Measurements from ENCODE around the gene FHAD1. TPM values are rescaled to one million over a fixed set of nuclear protein-coding genes. Genes with fewer than 3 reads are reported as not detected.
A peak's percentile ranks its signal among the peaks of the same experiment; 100 is the strongest.

Gene FHAD1
- 1 to 10 TPM; 2.4 to 3.6 (median 3.2) TPM for polyA plus RNA-seq (ENCODE audit: insufficient read length in 3 of 3)

DNA sequence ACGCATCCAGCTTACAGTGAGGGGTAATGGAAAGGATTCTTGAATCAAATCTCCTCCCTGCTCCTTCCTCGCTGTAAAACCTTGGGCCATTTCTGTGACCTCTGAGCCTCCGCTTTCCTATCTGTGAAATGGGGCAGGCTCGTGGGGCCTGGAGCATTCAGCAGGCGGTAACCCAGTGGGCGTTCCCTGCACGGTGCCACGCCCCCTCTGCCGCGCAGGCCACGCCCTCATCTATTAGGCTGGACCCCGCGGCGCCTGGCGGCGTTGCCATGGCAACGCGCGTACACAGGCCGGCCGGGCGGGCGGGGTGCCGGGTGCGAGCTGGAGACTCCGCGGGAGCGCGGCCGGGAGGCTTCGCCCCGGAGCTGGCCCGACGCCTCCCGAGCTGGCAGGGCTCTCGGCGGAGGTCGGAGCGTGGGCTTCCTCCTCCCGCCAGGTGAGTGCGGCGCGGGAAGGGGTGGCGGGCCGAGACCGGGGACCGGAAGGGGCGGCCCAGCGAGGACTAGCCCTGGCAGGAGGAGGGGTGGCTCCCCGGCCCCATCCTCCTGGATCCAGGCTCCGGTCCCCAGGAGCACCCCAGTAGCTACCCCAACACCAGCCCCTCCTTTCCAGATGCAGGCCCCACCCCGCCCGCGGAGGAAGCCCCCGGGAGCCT, at the start of gene FHAD1:
FHAD1 (plus strand) TSS at position 264 of the 655 bp plus-strand sequence. CDS start 4,562 bp downstream, outside the sequence.
- peak in 2 of 3 donors; percentile 60 to 71 for DNase-seq (ENCODE audit: low read depth in 3 of 3, low spot score in 2 of 3)

DNA sequence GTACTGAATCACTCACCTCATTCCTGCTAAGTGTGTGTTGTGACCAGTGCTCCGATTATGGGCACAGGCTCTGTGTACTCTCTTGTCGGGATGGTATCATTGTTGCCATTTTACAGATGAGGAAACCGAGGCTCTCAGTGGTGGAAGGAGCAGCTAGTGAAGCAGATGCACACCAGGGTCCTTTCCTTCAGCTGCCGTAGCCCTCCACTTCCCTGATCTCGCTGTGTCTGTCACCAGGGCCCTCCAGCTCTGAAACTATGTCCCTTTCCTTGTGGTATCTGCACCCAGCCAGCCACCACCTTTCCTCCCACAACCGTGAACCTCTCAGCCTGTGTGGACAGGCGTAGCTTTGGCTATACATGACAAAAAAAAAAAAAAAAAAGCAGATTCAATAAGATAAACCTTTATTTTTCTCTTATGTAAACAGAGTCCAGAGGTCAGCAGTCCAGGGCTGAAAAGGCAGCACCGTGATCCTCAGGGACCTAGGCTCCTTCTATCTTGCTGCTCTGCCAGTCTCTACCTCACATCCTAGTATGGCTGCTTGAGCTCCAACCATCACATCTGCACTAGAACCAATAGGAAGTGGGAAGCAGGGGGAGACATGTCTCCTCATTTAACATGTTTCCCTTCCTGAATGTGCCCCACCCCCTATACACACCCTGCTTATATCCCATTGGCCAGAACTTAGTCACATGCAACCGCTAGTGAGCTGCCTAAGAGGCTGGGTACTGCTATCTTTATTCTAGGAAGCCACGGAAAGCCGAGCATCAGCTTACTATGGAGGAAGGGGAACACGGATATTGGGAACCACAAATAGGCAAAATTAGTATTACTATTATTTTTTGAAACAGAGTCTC, 49.2 kb upstream of the FHAD1 start:
- no peak for DNase-seq (ENCODE audit: low read depth in 3 of 3, low spot score in 2 of 3)

DNA sequence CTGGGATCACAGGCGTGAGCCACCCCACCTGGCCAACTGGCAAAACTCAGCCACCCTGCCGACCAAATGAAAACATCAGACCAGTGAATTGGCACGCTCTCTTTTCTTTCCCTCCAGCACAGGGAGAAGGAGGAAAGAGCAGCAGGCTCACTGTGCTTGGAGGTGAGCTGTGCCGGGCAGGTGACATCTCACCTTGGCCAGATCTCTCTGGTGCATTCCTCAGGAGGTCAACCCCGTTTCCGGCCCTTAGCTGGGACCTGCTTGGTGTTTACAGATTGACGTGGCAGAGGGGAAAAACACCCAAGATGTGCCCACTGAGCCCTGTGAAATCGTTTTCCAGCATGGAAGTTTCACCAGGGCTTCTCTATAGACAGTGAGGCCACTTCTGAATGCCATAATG, 48.3 kb upstream of the FHAD1 start:
- no peak for DNase-seq (ENCODE audit: low read depth in 3 of 3, low spot score in 2 of 3)

DNA sequence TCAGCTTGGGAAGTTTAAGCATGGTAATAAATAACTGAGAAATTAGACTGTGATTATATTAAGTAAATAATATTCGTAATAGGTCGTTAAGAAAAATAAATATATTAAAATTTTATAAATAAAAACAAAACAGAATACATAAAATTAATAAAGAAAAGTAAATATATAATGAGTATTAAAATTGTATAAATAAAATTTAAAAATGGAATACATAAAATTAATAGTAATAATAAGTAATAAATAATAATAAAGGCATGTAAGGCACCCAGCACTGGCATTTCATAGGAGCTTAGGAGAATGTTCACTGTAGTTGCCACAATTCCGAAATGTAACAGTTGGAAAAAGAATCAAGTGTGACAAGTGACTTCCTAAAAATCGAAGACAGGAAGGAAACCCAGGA, 45.8 kb upstream of the FHAD1 start:
- DNase-seq (ENCODE audit: low read depth in 3 of 3, low spot score in 2 of 3): no peak

DNA sequence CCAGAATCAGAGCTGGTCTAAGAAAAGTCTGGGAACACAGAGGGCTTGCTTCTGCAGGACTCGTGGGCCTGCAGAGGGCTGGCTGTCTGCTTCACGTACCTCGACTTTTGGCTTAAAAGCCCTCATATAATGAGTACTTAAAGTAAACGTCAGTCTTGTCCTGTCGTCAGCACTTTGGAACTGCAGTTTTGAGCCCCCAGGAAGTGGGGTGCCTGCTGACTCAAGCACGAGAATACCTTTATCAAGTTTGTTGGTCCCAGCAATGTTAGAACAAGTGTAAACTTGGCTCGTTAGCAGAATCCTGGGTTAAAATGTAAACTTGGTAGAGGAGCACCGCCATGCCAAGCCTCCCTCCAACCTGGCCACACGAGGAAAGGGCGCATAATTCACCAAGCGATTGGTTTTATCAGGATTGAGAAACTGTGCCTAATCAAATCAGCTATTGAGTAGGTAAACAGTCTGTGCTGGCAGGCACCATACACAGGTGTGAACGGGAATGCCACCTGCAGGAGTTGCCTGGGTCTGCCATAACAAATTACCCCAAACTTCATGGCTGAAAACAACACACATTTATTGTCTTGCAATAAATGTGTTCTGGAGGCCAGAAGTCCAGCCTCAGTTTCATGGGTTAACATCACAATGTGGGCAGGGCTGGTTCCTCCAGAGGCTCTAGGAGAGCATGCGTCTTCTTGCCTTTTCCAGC, 45.0 kb upstream of the FHAD1 start:
- no peak for DNase-seq (ENCODE audit: low read depth in 3 of 3, low spot score in 2 of 3)

DNA sequence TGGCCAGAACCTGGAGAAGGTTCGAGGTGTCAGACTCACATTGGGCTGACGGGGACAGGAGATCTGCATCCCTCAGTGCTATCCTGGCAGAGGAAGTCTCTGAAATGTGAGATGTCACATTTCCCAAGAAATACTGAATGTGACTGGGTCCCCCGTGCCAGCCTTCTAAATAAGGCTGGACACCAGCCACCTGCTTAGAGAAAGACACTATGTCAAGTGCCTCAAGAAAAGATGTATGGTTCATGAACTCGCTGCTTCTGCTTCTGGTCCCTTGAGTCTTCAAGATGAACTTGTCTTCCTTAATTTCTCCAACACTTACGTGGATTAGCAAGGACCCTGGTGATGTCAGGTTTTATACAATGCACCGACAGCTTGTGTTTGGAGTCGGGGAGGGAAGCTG, 42.1 kb upstream of the FHAD1 start:
- DNase-seq (ENCODE audit: low read depth in 3 of 3, low spot score in 2 of 3): no peak

DNA sequence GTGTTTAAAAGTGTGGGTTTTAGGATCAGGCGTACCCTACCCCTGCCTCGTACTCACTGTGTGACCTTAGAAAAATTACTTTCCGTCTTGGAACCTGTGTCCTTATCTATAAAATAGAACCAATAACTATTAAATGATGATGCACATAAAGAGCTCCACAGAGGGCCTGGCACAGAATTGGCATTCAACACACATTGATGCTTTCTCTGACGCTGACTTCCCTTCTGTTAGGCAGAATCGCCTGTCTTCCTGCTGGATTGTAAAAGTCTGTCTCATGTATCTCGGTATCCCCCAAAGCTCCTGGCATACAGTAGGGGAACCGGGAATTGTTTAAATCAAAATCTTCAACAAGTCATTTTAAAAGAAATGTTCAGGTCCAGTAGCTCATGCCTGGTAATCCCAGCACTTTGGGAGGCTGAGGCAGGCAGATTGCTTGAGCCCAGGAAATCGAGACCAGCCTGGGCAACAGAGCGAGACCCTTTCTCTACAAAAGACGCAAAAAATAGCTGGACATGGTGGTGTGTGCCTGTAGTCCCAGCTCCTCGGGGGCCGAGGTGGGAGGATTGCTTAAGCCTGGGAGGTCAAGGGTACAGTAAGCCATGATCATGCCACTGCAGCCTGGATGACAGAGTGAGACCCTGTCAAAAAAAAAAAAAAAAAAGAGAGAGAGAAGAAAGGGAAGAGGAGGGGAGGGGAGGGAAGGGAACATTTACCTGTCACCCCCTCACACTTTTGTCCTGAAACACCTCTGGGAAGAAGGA, 41.3 kb upstream of the FHAD1 start:
- DNase-seq (ENCODE audit: low read depth in 3 of 3, low spot score in 2 of 3): no peak

DNA sequence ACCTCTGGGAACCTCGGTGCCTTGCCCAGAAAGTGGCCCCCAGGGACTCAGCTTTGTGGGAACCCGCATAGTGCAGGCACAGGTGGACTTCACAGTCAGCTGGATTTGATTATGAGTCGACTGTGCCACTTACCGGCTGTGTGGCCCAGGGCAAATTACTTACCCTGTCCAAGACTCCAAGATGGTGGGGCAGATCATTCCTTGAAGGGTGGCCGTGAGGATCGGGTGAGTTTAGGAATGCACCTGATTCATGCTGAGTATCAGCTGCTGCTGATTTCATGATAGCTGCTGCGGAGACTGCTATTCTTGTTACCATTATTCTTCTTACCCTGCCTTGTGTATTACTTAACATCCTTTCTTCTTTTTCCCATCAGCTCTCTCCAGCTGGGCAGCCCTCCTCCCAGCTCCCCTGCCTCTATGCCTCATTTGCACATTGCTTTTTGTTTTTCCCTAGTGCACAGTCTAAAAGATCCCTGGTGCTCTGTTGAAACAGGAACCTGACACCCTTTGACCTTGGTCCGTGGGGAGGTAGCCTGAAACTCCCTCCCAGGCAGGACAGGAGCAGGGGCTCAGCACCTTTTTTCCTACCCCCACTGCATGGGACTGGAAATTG, 40.5 kb upstream of the FHAD1 start:
- no peak for DNase-seq (ENCODE audit: low read depth in 3 of 3, low spot score in 2 of 3)

DNA sequence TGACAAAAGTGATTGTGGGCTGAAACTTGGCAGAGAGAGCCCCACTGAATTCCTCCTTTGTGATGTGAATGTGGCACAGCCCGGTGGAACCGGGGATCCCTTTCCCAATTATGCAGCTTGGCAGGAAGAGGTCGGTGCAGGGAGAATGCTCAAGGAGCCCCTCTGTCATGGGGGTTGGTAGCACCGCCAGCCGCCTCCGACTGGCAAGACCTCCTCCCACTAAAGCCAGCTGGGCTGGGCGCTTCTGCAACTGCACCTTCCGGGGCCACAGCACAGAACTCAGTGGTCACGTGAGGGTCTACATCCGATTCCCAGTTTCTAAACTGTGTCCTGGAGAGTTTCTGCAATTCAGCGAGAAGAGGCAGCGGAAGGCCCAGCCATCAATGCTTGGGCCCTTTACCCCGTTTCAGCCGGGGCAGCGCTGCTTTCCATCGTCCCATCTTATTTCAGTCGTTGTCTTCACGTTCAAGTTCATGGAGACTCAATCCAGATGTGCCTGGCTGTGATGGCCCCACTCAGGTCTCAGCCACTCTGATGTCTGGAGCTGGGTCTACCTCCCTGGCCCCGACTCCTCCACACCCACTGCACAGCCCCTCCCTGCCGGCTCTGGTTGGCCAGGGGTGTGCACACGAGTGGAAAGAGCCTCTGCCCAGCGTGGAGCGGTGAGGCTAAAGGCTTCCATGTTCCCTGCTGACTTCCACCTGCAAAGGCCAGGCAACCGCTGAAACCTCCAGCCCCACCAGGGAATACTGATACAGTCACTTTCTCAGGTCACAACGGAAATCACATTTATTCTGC, 39.8 kb upstream of the FHAD1 start:
- DNase-seq (ENCODE audit: low read depth in 3 of 3, low spot score in 2 of 3): no peak

DNA sequence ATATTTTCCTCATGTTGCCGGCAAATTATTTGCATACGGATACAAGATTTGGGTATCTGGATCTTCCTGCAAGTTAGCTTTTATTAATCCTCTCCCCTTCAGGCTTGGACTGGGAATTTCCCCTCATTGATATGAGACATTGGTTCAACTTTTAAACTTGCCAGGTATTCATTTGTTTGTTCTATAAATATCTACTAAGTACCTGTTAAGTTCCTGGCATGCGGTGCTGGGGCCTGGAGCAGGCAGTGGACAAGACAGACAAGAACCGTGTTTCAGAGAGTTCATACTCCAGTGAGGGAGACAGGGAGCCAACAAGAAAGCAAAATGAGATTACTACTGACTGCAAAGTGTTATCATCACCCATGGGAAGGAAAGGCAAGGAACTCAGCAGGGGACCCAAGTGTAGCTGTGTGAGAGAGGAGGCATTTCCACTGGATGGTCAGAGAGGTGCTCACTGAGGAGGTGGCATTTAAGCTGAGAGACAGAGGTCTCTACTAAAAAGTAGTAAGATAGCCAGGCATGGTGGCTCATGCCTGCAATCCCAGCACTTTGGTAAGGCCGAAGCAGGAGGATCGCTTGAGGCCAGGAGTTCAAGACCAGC, 39.1 kb upstream of the FHAD1 start:
- DNase-seq (ENCODE audit: low read depth in 3 of 3, low spot score in 2 of 3): no peak

DNA sequence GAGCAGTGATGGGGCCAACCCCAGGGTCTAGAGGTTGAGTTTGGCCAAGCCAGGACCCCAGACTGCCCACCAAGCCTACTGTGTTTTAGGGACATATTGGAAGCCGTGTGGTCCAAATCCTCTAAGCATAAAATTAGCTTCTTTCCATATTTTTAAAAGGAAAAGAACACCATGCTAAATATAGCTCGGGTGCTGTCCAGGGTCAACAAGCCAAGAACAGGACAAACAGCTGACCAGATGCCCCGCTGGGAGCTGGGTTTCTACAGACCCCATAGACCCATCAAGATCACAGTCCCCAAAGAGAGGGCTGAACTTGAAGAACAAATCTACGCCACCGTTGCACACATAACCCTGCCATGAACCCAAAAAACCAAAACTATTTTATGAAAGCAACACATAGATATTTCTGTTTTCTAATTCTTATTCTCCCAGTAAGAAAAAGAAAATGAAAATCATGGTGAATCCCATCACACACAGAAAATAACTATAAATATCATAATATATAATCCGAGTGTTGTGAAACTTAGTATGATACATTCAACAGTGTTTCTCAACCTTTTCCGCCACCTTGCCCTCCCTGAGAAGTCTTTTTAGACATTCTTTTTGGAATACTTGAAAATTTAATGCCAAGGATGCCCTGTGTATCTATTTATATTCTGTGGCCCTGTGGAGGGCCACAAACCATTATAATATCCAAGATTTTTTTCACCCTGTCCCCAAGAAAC, 36.2 kb upstream of the FHAD1 start:
- DNase-seq (ENCODE audit: low read depth in 3 of 3, low spot score in 2 of 3): no peak

DNA sequence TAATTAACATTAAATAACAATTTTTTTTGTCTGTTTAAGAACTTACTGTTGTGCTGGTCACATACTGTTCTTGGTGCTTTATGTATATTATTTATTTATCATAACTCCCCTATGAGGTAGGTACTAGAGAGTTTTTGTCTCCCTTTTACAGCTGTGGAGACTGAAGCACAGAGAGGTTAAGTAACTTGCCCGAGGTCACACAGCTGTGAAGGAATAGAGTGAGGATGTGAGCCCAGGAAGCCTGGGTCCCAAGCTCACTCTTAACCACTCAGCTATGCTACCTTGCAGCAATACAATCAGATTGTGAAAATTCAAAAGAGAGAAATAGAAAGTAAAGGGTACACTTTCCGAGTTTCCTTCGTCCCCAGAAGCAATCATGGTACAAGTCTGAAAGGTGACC, 35.6 kb upstream of the FHAD1 start:
- no peak for DNase-seq (ENCODE audit: low read depth in 3 of 3, low spot score in 2 of 3)

DNA sequence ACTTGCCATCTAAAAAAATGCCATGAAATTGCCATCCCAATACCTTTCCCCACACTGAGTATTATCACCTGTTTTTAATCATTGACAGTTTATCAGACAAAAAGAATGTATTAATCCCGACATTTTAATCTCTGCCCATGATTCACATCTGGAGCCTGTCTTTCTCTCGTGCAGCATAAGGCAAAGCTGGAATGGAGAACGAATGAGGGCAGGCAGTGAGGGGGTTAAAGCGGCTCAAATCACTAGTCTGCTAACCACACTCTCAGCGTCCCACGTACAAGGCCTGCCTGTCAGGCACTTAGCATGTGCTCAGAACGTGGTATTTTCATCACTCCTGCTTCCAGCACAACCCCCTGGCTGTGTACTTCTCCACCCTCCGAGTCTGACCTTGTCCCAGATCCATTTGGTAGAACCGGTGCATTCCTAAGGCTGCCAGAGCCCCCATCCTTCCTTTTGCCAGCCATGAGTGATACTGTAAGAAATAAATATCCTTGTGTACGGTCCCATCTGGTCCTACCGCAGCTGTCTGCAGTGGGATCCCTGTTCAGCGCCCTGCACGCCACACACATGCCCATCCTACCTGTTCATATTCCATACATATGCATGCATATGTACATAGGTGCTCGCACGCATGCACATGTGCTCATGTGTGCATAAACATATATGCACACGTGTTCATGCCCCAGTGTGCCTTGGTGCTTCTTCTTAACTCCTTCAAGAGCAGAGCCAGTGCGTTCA, 34.6 kb upstream of the FHAD1 start:
- DNase-seq (ENCODE audit: low read depth in 3 of 3, low spot score in 2 of 3): no peak

DNA sequence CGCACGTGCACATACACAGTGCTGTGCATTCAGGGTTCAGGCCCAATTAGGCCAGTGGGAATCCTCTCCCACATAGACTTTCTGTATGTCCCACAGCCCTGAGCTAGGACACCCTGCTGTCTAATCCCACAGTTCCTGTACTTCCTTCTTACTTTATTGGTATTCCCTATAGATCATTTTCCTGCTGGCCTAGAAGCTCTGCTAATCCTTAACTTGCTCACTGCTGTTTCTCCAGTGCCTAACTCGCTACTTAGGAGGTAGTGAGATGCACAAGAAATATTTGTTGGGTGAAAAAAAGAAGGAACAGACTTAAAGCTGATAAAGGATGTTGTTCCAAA, 34.1 kb upstream of the FHAD1 start:
- DNase-seq (ENCODE audit: low read depth in 3 of 3, low spot score in 2 of 3): no peak

DNA sequence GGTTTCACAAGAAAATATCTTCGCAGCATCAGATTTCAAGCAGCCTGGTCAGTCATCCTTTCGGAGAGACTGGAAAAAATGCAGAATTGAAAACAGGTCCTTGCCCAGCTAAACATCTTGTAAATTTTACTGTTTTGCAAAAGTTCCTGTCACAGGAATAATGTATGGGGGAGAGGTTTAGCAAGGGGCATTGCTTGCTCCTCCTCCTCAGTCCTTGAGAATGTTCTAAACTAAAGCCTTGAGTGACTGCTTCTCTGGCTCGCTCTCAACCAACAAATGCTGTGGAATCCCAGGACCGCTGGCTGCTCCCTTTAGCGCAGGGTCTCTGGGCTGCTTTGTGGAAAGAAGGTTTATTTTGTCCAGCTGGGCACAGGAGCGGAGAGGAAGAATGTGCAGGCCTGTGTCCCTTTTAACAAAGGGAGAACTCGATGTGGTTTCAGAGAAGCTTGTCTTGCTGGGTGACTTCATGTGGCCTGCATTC, 33.6 kb upstream of the FHAD1 start:
- DNase-seq (ENCODE audit: low read depth in 3 of 3, low spot score in 2 of 3): no peak

DNA sequence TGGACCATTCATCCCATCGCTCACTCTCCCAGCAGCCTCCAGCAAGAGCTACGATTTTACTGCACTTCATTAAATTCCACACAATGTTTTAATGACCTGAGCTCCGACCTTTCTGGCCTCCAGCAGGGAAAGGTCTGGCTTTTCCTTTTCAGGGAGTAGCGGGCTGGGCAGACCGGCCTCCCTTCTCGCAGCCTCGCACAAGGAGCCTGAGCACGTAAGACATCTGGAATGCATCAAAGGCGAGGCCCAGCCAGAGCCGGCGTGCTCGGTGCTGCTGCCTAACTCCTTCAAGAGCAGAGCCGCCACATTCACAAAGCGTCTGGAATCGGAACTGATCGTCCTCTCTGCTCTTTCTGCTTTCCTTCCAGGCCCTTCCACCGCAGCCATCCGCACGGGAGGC, 32.5 kb upstream of the FHAD1 start:
- DNase-seq (ENCODE audit: low read depth in 3 of 3, low spot score in 2 of 3): peak in 2 of 3 donors; percentile 61 to 68

DNA sequence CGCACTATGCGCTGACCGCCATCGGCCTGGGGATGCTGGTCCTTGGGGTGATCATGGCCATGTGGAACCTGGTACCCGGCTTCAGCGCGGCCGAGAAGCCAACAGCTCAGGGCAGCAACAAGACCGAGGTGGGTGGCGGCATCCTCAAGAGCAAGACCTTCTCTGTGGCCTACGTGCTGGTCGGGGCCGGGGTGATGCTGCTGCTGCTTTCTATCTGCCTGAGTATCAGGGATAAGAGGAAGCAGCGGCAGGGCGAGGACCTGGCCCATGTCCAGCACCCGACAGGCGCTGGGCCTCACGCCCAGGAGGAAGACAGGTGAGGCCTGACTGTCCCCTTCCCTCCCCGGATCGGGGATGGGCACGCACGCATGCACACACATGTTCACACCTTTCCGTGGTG, 31.9 kb upstream of the FHAD1 start:
- DNase-seq (ENCODE audit: low read depth in 3 of 3, low spot score in 2 of 3): no peak

DNA sequence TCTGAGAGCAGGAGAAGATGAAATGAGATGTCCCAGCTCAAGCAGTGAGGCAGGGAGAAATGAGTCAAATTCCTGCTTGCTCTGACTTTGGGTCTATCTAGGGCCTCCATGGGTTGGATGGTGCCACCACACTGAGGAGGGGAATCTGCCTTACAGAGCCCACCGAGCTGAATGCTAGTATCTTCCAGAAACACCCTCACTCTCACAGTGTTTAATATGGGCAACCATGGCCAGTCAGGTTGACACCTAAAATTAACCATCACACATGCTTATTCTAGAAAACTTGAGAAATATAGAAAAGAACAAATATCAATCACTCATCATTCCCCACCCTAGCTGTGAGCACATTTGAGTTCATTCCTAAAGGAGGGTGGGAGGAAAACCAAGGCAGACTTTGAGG, 29.4 kb upstream of the FHAD1 start:
- no peak for DNase-seq (ENCODE audit: low read depth in 3 of 3, low spot score in 2 of 3)

Data from right renal cortex interstitium (tissue), 3 donors.